Endothelial cell (in vitro differentiated cells): Measurements from ENCODE around the gene ART5. TPM values are rescaled to one million over a fixed set of nuclear protein-coding genes. Genes with fewer than 3 reads are reported as not detected.

ENCODE experiments used
- DNase-seq: peaks from one replicate; pipeline ENCODE4 v3.0.0; 2021; ENCODE audit warnings: low spot score
- H3K27ac Mint-ChIP-seq: one replicate; pipeline ENCODE4 v1.8.0; 2021; ENCODE audit warnings: mixed read lengths, inconsistent platforms; ENCODE audit not compliant: unreplicated experiment
- H3K27me3 Mint-ChIP-seq: one replicate; pipeline ENCODE4 v1.8.0; 2021; ENCODE audit warnings: mild to moderate bottlenecking, moderate library complexity, mixed read lengths, inconsistent platforms; ENCODE audit not compliant: unreplicated experiment
- H3K36me3 Mint-ChIP-seq: one replicate; pipeline ENCODE4 v1.8.0; 2021; ENCODE audit warnings: mild to moderate bottlenecking, low read depth, mixed read lengths, inconsistent platforms; ENCODE audit not compliant: unreplicated experiment
- H3K4me1 Mint-ChIP-seq: one replicate; pipeline ENCODE4 v1.8.0; 2021; ENCODE audit warnings: mild to moderate bottlenecking, mixed read lengths, inconsistent platforms; ENCODE audit not compliant: unreplicated experiment
- H3K4me3 Mint-ChIP-seq: one replicate; pipeline ENCODE4 v1.8.0; 2021; ENCODE audit warnings: mild to moderate bottlenecking, mixed read lengths, inconsistent platforms; ENCODE audit not compliant: unreplicated experiment
- H3K9me3 Mint-ChIP-seq: one replicate; pipeline ENCODE4 v1.8.0; 2021; ENCODE audit warnings: mixed read lengths, inconsistent platforms; ENCODE audit not compliant: unreplicated experiment
- CTCF ChIP-seq: fragments of 200-600 bp; sonication (generic); IDR thresholded peaks from one replicate; pipeline ENCODE4 v1.5.0; 2021; ENCODE audit warnings: antibody characterized with exemption; ENCODE audit not compliant: unreplicated experiment
- total RNA-seq: library from RNA; stranded (reverse); fragmentation: NEBNext Ultra II Directional; extraction: Animal tissue kit (Norgen Biotek cat#: 25700); gene quantifications from one replicate; pipeline ENCODE4 v1.2.1, GENCODE V29; 2021; ENCODE audit not compliant: unreplicated experiment

The ART5 gene
- total RNA-seq, 1 donor from 2014 or later, result 9.7 TPM

GRCh38 chr11:3683039-3683438, 41.2 kb upstream of the ART5 start:
- Mint-ChIP-seq H3K36me3 (peaks cover 53% of the 10 kb centered on the region), H3K4me3 (no peak overlapping the region), H3K9me3 (no peaks in the 10 kb centered on the region), H3K27me3 (no peaks in the 10 kb centered on the region), H3K4me1 (no peaks in the 10 kb centered on the region), H3K27ac (no peak overlapping the region)
- no peak for TF ChIP-seq CTCF
- DNase-seq, result no peak

- Mint-ChIP-seq H3K4me1 (no peaks in the 10 kb centered on the region), H3K4me3 (no peak overlapping the region), H3K27ac (no peak overlapping the region), H3K9me3 (no peaks in the 10 kb centered on the region), H3K36me3 (peaks cover 61% of the 10 kb centered on the region), H3K27me3 (no peaks in the 10 kb centered on the region)
- DNase-seq, result no peak
- TF ChIP-seq CTCF, result no peak
Observed at GRCh38 chr11:3679077-3679476, 37.3 kb upstream of the ART5 start.

- H3K36me3 Mint-ChIP-seq, result peaks cover 55% of the 10 kb centered on the region
- H3K9me3 Mint-ChIP-seq, result no peaks in the 10 kb centered on the region
- H3K27ac Mint-ChIP-seq, result no peak overlapping the region
- no peak for DNase-seq
- peak overlapping the region; percentile 53 for H3K4me3 Mint-ChIP-seq
- no peak for TF ChIP-seq CTCF
- no peaks in the 10 kb centered on the region for H3K4me1 Mint-ChIP-seq
- H3K27me3 Mint-ChIP-seq, result no peaks in the 10 kb centered on the region
Observed at GRCh38 chr11:3675971-3676370, 34.2 kb upstream of the ART5 start.

GRCh38 chr11:3674189-3674588, 32.4 kb upstream of the ART5 start:
- no peak overlapping the region for H3K4me3 Mint-ChIP-seq
- TF ChIP-seq CTCF, result no peak
- no peaks in the 10 kb centered on the region for H3K9me3 Mint-ChIP-seq
- no peak for DNase-seq
- H3K4me1 Mint-ChIP-seq, result no peaks in the 10 kb centered on the region
- no peak overlapping the region for H3K27ac Mint-ChIP-seq
- H3K27me3 Mint-ChIP-seq, result peaks cover 3% of the 10 kb centered on the region
- H3K36me3 Mint-ChIP-seq, result peaks cover 49% of the 10 kb centered on the region

- no peak for DNase-seq
- H3K27ac Mint-ChIP-seq, result no peak within 1 kb of the TSS
- peak within 1 kb of the TSS; percentile 1 for H3K4me3 Mint-ChIP-seq
- no peaks in the 10 kb centered on the region for H3K4me1 Mint-ChIP-seq
- peaks cover 43% of the 10 kb centered on the region for H3K36me3 Mint-ChIP-seq
- H3K9me3 Mint-ChIP-seq, result no peaks in the 10 kb centered on the region
- H3K27me3 Mint-ChIP-seq, result peaks cover 3% of the 10 kb centered on the region
- TF ChIP-seq CTCF, result no peak
Observed at GRCh38 chr11:3671334-3672254, 29.8 kb upstream of the ART5 start, which contains the start of gene CHRNA10. TSS of gene CHRNA10 (minus strand) at chr11:3671384. CDS start at chr11:3671312, 72 bp downstream.
